Left ventricle myocardium inferior (tissue), 1 donor: Measurements from ENCODE around the gene SEBOX. TPM values are rescaled to one million over a fixed set of nuclear protein-coding genes. Genes with fewer than 3 reads are reported as not detected.

Experiments
- DNase-seq: peaks from one replicate; pipeline ENCODE4 v3.0.0-alpha.2; 2020
- H3K27ac ChIP-seq: fragments of 200-600 bp; replicated peaks from 2 replicates; pipeline ENCODE4 v1.8.0; 2021
- H3K27me3 ChIP-seq: fragments of 200-600 bp; 2 replicates; pipeline ENCODE4 v1.8.0; 2021; ENCODE audit warnings: low read depth
- H3K36me3 ChIP-seq: fragments of 200-600 bp; 2 replicates; pipeline ENCODE4 v1.8.0; 2021
- H3K4me1 ChIP-seq: fragments of 200-600 bp; 2 replicates; pipeline ENCODE4 v1.8.0; 2021
- H3K4me3 ChIP-seq: fragments of 200-600 bp; 2 replicates; pipeline ENCODE4 v1.8.0; 2021; ENCODE audit warnings: mild to moderate bottlenecking, moderate library complexity
- H3K9me3 ChIP-seq: fragments of 200-600 bp; replicated peaks from 2 replicates; pipeline ENCODE4 v1.8.0; 2021
- intact Hi-C: fragments of 100-400 bp; cut with micrococcal nuclease; formaldehyde crosslinking; loops from one replicate; pipeline ENCODE4 v1.11.0; 2022
- total RNA-seq: library from RNA; stranded (reverse); fragmentation: NEBNext Ultra II Directional; extraction: Animal tissue kit (Norgen Biotek cat#: 25700); gene quantifications from one replicate; pipeline ENCODE4 v1.2.1, GENCODE V29; 2021
- TF ChIP-seq, protein P1 (sequence below): fragments of 200-600 bp; IDR thresholded peaks from 2 replicates; pipeline ENCODE4 v1.8.0; 2021; ENCODE audit warnings: antibody characterized with exemption, mild to moderate bottlenecking, borderline replicate concordance
- donor health status: DM: no; HTN: yes; CAD: no; lungs with severe emphysema.

SEBOX gene
- total RNA-seq, 1 donor from 2014 or later = not detected

DNA sequence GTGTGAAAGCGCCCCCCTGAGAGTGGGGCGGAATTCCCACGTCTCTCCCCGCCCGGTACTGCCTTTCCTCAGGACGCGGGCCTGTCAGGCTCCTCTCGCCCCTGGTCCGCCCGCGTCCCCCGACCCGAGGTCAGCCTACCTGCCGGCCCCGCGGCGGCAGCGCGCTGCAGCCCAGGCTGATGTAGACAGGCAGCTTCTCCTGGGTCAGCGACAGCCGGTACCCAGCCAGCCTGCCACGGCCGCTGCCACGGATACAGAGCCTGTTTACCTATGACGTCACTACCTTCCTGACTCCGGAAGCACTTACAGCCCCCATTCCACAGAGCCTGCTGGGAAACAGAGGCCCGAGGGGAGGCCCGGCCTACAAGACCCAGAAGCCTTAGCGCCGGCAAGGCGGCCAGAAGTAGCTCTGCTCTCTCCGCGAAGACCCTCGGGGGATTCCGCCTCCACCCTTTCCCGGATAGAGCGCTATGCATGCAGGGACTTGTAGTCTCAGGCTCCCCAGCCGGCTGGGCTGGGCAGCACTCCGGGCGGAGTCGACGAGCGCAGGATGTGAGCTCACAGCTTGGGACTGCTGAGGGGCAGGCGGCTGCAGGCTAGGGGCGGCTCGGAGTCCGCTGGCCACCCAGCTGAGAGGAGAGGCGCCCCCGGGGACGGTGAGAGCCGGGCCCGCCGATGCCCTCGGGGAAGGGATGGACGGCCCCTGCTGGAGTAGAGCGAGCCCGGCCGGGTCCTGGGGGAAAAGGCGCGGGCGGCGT, 29.6 kb downstream of the SEBOX start, which contains the start of the genes IFT20 and TNFAIP1:
Gene IFT20, minus strand, starts transcription at position 272 of the 758 bp plus-strand sequence. CDS start 3,487 bp downstream, outside the sequence.
Gene TNFAIP1, plus strand, starts transcription at position 561 of the 758 bp plus-strand sequence. CDS start 3,761 bp downstream, outside the sequence.
- Histone ChIP-seq H3K4me1 (peaks cover 71% of the 10 kb centered on the region), H3K9me3 (no peaks in the 10 kb centered on the region), H3K27ac (peak within 1 kb of the TSS; percentile 98), H3K4me3 (peak within 1 kb of the TSS; percentile 90), H3K36me3 (peaks cover 32% of the 10 kb centered on the region), H3K27me3 (no peaks in the 10 kb centered on the region)
- DNase-seq = peak; percentile 99
- TF ChIP-seq, protein P1, sequence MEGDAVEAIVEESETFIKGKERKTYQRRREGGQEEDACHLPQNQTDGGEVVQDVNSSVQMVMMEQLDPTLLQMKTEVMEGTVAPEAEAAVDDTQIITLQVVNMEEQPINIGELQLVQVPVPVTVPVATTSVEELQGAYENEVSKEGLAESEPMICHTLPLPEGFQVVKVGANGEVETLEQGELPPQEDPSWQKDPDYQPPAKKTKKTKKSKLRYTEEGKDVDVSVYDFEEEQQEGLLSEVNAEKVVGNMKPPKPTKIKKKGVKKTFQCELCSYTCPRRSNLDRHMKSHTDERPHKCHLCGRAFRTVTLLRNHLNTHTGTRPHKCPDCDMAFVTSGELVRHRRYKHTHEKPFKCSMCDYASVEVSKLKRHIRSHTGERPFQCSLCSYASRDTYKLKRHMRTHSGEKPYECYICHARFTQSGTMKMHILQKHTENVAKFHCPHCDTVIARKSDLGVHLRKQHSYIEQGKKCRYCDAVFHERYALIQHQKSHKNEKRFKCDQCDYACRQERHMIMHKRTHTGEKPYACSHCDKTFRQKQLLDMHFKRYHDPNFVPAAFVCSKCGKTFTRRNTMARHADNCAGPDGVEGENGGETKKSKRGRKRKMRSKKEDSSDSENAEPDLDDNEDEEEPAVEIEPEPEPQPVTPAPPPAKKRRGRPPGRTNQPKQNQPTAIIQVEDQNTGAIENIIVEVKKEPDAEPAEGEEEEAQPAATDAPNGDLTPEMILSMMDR = no peak
- intact Hi-C loops = no loop called here

DNA sequence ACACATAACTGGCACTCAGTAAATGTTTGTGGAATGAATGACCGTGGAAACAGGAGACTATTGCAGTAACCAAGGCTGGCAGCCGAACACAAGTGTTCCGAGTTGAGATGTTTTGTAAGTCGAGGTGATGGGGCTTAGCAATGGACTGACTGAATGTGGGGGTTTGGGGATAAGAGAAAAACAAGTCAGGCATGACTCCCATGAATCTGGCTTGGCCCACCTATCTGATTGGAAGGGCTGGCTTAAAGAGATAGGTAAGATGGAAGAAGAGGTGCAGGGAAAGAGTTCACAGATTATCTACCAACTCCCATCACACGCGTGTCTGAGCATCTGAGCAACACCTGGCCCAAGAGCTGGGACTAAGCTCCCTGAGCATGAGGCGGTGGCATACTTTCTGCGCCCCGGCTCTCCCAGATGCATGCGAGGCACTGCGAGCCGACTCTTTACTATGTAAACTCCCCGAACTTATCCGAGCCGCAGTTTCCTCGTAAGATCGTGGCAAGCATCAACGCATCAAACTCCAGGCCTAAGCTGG, 30.3 kb downstream of the SEBOX start:
- H3K36me3 ChIP-seq = peaks cover 31% of the 10 kb centered on the region
- peak overlapping the region; percentile 90 for H3K4me3 ChIP-seq
- peaks cover 65% of the 10 kb centered on the region for H3K4me1 ChIP-seq
- H3K9me3 ChIP-seq = no peaks in the 10 kb centered on the region
- TF ChIP-seq, protein P1 = no peak
- no peaks in the 10 kb centered on the region for H3K27me3 ChIP-seq
- intact Hi-C loops = no loop called here
- peak overlapping the region; percentile 98 for H3K27ac ChIP-seq
- DNase-seq = no peak

DNA sequence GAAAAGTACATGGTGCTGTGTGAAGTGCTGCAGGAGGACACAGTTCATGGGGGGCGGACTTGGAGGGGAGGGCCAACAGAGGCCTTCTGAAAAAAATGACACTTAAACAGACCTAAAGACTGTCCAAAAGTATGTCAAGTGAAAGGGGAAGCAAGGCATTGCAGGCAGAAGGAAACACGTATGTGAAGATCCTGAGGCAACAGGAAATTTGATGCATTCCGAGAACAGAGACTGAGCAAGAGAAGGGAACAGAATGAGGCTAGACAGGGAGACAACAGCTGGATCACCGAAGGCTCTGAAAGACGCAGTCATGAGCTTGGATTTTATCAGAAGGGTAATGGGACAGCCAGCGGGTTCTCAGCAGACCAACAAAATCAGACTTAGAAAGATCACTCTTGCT, 30.8 kb downstream of the SEBOX start:
- Histone ChIP-seq H3K36me3 (peaks cover 31% of the 10 kb centered on the region), H3K27ac (peak overlapping the region; percentile 98), H3K9me3 (no peaks in the 10 kb centered on the region), H3K4me3 (peak overlapping the region; percentile 90), H3K4me1 (peaks cover 59% of the 10 kb centered on the region), H3K27me3 (no peaks in the 10 kb centered on the region)
- intact Hi-C loops = no loop called here
- TF ChIP-seq, protein P1 = no peak
- no peak for DNase-seq

DNA sequence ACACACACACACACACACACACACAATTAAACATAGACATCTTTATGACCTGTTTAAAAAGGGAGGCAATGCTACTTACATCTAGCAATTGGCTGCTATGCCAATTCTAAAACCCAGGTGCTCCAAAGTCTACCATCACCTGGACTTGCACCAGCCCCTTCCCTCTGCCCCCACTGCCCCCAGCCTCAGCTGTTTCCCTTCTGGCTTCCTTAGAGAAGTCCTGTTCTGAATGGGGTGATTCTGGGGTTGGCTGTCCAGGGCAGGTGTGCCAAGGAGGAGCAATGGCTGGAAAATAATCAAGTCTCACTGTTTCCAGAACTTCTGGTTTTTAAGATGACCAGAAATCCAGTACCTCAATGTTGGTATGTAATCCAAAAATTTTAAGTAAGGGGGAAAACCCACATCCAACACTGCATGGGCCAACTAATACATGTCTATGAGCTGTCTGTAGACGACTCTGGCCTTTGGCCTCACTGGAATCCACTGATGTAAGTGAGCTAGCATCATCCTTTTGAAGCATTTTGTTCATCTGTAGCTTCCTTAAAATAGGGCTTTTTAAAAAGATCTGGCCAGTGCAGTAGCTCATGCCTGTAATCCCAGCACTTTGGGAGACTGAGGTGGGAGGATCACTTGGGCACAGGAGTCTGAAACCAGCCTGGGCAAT, 31.8 kb downstream of the SEBOX start:
- Histone ChIP-seq H3K36me3 (peaks cover 41% of the 10 kb centered on the region), H3K9me3 (no peaks in the 10 kb centered on the region), H3K27me3 (no peaks in the 10 kb centered on the region), H3K4me1 (peaks cover 49% of the 10 kb centered on the region), H3K4me3 (no peak overlapping the region), H3K27ac (no peak overlapping the region)
- DNase-seq = no peak
- TF ChIP-seq, protein P1 = no peak
- intact Hi-C loops = no loop called here

DNA sequence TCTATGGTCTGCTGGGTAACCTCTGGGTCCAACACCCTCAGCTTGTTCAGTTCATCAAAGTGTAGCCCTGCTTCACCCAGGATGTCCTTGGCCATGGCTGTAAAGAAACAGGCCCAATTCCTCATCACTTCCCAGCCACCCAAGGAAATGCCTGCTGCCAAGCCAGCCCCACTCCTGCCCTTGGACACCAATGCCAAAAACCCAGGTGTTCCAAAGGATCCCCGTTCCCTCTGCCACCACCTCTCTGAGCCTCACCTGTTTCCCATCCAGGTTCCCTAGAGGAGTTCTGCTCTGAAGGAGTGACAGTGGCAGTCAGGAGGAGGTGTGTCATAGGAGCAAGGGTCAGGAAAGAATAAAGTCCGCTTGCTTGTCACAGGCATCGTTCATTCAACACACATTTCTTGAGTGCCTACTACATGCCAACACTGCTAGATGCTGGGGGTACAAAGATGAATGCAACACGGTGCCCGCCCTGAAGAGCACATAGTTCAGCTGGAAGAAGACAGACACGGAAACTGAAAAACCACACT, 33.0 kb downstream of the SEBOX start:
- Histone ChIP-seq H3K4me3 (no peak overlapping the region), H3K9me3 (no peaks in the 10 kb centered on the region), H3K4me1 (peaks cover 37% of the 10 kb centered on the region), H3K36me3 (peaks cover 46% of the 10 kb centered on the region), H3K27me3 (no peaks in the 10 kb centered on the region), H3K27ac (no peak overlapping the region)
- TF ChIP-seq, protein P1 = no peak
- intact Hi-C loops = no loop called here
- no peak for DNase-seq
